ENCODE data around the gene SETD7. TPM values are rescaled to one million over a fixed set of nuclear protein-coding genes. Genes with fewer than 3 reads are reported as not detected.

The SETD7 gene
- total and polyA plus RNA-seq, 2 donors (not counting 3 experiments of a cell fraction or from before 2014, with no cell fraction given) = 18.8 to 39.9 TPM

- FAIRE-seq (no peak), DNase-seq (ENCODE audit: low read depth, low spot score) (no peak)
- peaks cover 8% of the 10 kb centered on the region for H3K4me1 ChIP-seq (ENCODE audit: control insufficient read depth, extremely low read depth, insufficient read depth, low read length)
- no peaks in the 10 kb centered on the region for H4K20me1 ChIP-seq (replicated peaks; ENCODE audit: control insufficient read depth, extremely low read depth, insufficient read depth, low read length)
- H3K27me3 ChIP-seq (ENCODE audit: control insufficient read depth in 2 of 2, insufficient read depth in 2 of 2, low read length in 2 of 2) = no peaks in the 10 kb centered on the region
- no peaks in the 10 kb centered on the region for H3K79me2 ChIP-seq (ENCODE audit: control insufficient read depth, insufficient read depth, low read length)
- TF ChIP-seq FOS (IDR thresholded peaks at IDR 0.05; ENCODE audit: borderline replicate concordance, insufficient read depth, low read length) = no peak
- TF ChIP-seq JUN (IDR thresholded peaks at IDR 0.05; ENCODE audit: borderline replicate concordance, insufficient read depth, insufficient read length, low read depth) = no peak
- no peak for TF ChIP-seq POLR2AphosphoS5 (IDR thresholded peaks at IDR 0.05; ENCODE audit: insufficient read depth, low read depth, low read length)
- no peak for TF ChIP-seq GATA2 (IDR thresholded peaks at IDR 0.05; ENCODE audit: insufficient read depth, insufficient read length, low read depth, low read length)
- dilution Hi-C loops (cut with MboI; ENCODE audit: extremely low pct_ligation_motif_present, low sequenced_read_pairs) = no loop called here
- H2AFZ ChIP-seq (ENCODE audit: low read depth, low read length) = no peak overlapping the region
- no peak overlapping the region for H3K4me2 ChIP-seq (ENCODE audit: insufficient read depth, low read length)
- no peaks in the 10 kb centered on the region for H3K36me3 ChIP-seq (ENCODE audit: control insufficient read depth in 2 of 2, extremely low read depth in 1 of 2, insufficient read depth in 2 of 2, low read length in 2 of 2)
- no peaks in the 10 kb centered on the region for H3K9me3 ChIP-seq (replicated peaks; ENCODE audit: control insufficient read depth, insufficient read depth, low read length)
- H3K9me1 ChIP-seq (replicated peaks; ENCODE audit: control insufficient read depth, extremely low read depth, insufficient read depth, low read length) = no peaks in the 10 kb centered on the region
- ChIA-PET POLR2A (no interaction called here), CTCF (interaction anchor here (0.9 to 3.1 kb wide), 2 partner anchors 9 to 13 kb away, joined by 4 to 12 read pairs; no protein-coding TSS in a partner anchor)
- no peak overlapping the region for H3K27ac ChIP-seq (ENCODE audit: insufficient read depth, low read depth, low read length)
- intact Hi-C loops (cut with micrococcal nuclease) = no loop called here
- no peak overlapping the region for H3K9ac ChIP-seq (replicated peaks; ENCODE audit: extremely low read depth, insufficient read depth, low read length)
- no peak overlapping the region for H3K4me3 ChIP-seq (replicated peaks in 1 of 3; ENCODE audit: insufficient read depth in 1 of 3, low read depth in 1 of 3, low read length in 3 of 3)
- BruUV-seq (replicated peaks) = no TSS peak
Observed at GRCh38 chr4:139484783-139485311, 71.2 kb downstream of the SETD7 start.

- no peaks in the 10 kb centered on the region for H3K27me3 ChIP-seq (ENCODE audit: control insufficient read depth in 2 of 2, insufficient read depth in 2 of 2, low read length in 2 of 2)
- H3K9ac ChIP-seq (replicated peaks; ENCODE audit: extremely low read depth, insufficient read depth, low read length) = no peak overlapping the region
- H3K36me3 ChIP-seq (ENCODE audit: control insufficient read depth in 2 of 2, extremely low read depth in 1 of 2, insufficient read depth in 2 of 2, low read length in 2 of 2) = no peaks in the 10 kb centered on the region
- intact Hi-C loops (cut with micrococcal nuclease) = no loop called here
- H2AFZ ChIP-seq (ENCODE audit: low read depth, low read length) = no peak overlapping the region
- no peak overlapping the region for H3K27ac ChIP-seq (ENCODE audit: insufficient read depth, low read depth, low read length)
- no peaks in the 10 kb centered on the region for H3K9me3 ChIP-seq (replicated peaks; ENCODE audit: control insufficient read depth, insufficient read depth, low read length)
- DNase-seq (ENCODE audit: low read depth, low spot score) (no peak), FAIRE-seq (no peak)
- no peak overlapping the region for H3K4me2 ChIP-seq (ENCODE audit: insufficient read depth, low read length)
- ChIA-PET CTCF (interaction anchor here (0.9 to 3.1 kb wide), 2 partner anchors 14 to 18 kb away, joined by 4 to 12 read pairs; no protein-coding TSS in a partner anchor), POLR2A (no interaction called here)
- H3K4me1 ChIP-seq (ENCODE audit: control insufficient read depth, extremely low read depth, insufficient read depth, low read length) = peaks cover 8% of the 10 kb centered on the region
- no peaks in the 10 kb centered on the region for H4K20me1 ChIP-seq (replicated peaks; ENCODE audit: control insufficient read depth, extremely low read depth, insufficient read depth, low read length)
- H3K79me2 ChIP-seq (ENCODE audit: control insufficient read depth, insufficient read depth, low read length) = no peaks in the 10 kb centered on the region
- no peak overlapping the region for H3K4me3 ChIP-seq (replicated peaks in 1 of 3; ENCODE audit: insufficient read depth in 1 of 3, low read depth in 1 of 3, low read length in 3 of 3)
- no peak for TF ChIP-seq JUN (IDR thresholded peaks at IDR 0.05; ENCODE audit: borderline replicate concordance, insufficient read depth, insufficient read length, low read depth)
- TF ChIP-seq EZH2 (IDR thresholded peaks at IDR 0.05; ENCODE audit: borderline replicate concordance, low read depth, low read length, severe bottlenecking) = no peak
- no peak for TF ChIP-seq MAX (IDR thresholded peaks at IDR 0.05; ENCODE audit: insufficient read depth, insufficient read length)
- TF ChIP-seq POLR2A (IDR thresholded peaks at IDR 0.05; ENCODE audit: low read depth, low read length) = no peak
- TF ChIP-seq POLR2AphosphoS5 (IDR thresholded peaks at IDR 0.05; ENCODE audit: insufficient read depth, low read depth, low read length) = no peak
- TF ChIP-seq, protein P1, sequence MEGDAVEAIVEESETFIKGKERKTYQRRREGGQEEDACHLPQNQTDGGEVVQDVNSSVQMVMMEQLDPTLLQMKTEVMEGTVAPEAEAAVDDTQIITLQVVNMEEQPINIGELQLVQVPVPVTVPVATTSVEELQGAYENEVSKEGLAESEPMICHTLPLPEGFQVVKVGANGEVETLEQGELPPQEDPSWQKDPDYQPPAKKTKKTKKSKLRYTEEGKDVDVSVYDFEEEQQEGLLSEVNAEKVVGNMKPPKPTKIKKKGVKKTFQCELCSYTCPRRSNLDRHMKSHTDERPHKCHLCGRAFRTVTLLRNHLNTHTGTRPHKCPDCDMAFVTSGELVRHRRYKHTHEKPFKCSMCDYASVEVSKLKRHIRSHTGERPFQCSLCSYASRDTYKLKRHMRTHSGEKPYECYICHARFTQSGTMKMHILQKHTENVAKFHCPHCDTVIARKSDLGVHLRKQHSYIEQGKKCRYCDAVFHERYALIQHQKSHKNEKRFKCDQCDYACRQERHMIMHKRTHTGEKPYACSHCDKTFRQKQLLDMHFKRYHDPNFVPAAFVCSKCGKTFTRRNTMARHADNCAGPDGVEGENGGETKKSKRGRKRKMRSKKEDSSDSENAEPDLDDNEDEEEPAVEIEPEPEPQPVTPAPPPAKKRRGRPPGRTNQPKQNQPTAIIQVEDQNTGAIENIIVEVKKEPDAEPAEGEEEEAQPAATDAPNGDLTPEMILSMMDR (IDR thresholded peaks at IDR 0.05; ENCODE audit: extremely low read depth in 1 of 2, insufficient read depth in 1 of 2, low read depth in 1 of 2, low read length in 2 of 2) = no peak
- no peak for TF ChIP-seq MYC (IDR thresholded peaks at IDR 0.05; ENCODE audit: low read depth, low read length)
- no peak for TF ChIP-seq GATA2 (IDR thresholded peaks at IDR 0.05; ENCODE audit: insufficient read depth, insufficient read length, low read depth, low read length)
- no peak for TF ChIP-seq FOS (IDR thresholded peaks at IDR 0.05; ENCODE audit: borderline replicate concordance, insufficient read depth, low read length)
- H3K9me1 ChIP-seq (replicated peaks; ENCODE audit: control insufficient read depth, extremely low read depth, insufficient read depth, low read length) = no peaks in the 10 kb centered on the region
- no TSS peak for BruUV-seq (replicated peaks)
- dilution Hi-C loops (cut with MboI; ENCODE audit: extremely low pct_ligation_motif_present, low sequenced_read_pairs) = no loop called here
Observed at GRCh38 chr4:139483000-139483399, 73.0 kb downstream of the SETD7 start.

All from endothelial cell of umbilical vein (primary cell).